Testis (tissue), 2 donors: Measurements from ENCODE around the gene RBM42.

ENCODE experiments used
- POLR2A ChIP-seq: fragments of 450-650 bp; IDR thresholded peaks from one replicate; pipeline ENCODE4 v1.6.1; 2017; ENCODE audit warnings: antibody characterized with exemption, mild to moderate bottlenecking, moderate library complexity
- TF ChIP-seq, protein P1 (sequence below), 3 experiments: fragments of 450-650 bp in 2 of 3; fragments of 200-600 bp in 1 of 3; sonication (generic) in 1 of 3; IDR thresholded peaks; one replicate each; pipeline ENCODE4 v1.5.1; 2016 to 2019; ENCODE audit warnings: antibody characterized with exemption in 3 of 3, mild to moderate bottlenecking in 2 of 3, moderate library complexity in 1 of 3

DNA sequence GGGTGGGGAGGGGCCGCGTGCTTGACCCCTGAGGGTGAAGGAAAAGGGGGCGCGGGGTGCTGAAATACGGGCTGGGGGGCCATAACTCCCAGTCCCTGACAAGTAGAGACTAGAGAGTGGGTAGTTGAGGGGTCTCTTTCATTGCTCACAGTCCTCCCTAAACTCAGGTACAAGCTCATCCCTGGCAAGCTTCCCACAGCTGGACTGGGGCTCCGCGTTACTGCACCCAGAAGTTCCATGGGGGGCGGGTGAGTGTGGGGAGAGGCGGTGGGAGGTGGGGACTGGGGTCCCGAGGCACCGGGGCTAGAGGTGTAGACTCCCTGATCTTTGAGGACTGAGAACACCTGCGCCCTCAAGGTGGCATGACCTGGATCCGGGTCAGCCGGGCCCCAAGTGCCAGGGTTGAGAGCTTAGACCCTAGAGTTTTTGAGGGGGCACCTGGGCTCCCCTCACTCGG, 14.0 kb downstream of the RBM42 start:
- TF ChIP-seq POLR2A = no peak
- TF ChIP-seq, protein P1, sequence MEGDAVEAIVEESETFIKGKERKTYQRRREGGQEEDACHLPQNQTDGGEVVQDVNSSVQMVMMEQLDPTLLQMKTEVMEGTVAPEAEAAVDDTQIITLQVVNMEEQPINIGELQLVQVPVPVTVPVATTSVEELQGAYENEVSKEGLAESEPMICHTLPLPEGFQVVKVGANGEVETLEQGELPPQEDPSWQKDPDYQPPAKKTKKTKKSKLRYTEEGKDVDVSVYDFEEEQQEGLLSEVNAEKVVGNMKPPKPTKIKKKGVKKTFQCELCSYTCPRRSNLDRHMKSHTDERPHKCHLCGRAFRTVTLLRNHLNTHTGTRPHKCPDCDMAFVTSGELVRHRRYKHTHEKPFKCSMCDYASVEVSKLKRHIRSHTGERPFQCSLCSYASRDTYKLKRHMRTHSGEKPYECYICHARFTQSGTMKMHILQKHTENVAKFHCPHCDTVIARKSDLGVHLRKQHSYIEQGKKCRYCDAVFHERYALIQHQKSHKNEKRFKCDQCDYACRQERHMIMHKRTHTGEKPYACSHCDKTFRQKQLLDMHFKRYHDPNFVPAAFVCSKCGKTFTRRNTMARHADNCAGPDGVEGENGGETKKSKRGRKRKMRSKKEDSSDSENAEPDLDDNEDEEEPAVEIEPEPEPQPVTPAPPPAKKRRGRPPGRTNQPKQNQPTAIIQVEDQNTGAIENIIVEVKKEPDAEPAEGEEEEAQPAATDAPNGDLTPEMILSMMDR (IDR thresholded peaks at IDR 0.05) = no peak
